Fibroblast of skin of abdomen (primary cell): ENCODE data around the gene WIPF1.

Source experiments
- DNase-seq: peaks from one replicate; pipeline ENCODE4 v3.0.0-alpha.2; 2013

WIPF1 gene

DNA sequence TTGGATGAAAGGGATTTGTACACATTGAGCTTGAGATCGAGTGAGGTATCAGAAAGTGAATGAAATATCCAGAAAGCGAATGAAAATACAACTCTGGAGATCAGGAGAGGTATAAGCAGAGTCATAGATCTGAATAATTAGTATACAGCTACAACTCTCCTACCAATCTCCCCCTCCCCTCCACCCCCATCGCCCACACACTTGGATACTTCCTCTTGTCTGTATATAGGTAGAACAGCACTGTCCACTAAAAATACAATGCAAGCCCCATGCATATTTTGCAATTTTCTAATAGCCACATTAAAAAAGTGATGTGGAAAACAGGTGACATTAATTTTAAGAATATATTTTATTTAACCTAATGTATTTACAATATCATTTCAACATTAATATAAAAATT lies 23.7 kb upstream of the WIPF1 start:
- no peak for DNase-seq

DNA sequence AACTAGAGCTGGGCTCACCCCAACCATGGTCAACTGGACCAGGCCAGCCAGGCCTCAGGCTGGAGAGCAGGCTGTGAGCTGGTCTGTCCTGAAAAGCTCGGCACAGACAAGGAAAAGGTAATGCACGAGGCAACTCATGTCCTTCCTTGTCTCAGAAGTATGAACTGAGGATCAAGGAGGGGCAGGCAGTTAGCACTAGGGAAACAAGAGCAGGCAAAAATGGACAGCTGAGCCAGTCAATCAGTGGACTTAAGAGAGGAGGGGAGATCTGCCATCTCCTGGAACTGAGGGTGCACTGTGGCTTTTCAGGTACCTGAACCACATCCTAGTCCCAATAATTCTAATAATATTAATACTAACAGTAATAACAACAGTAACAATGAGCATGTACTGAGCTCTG lies 20.6 kb upstream of the WIPF1 start:
- DNase-seq, result no peak

DNA sequence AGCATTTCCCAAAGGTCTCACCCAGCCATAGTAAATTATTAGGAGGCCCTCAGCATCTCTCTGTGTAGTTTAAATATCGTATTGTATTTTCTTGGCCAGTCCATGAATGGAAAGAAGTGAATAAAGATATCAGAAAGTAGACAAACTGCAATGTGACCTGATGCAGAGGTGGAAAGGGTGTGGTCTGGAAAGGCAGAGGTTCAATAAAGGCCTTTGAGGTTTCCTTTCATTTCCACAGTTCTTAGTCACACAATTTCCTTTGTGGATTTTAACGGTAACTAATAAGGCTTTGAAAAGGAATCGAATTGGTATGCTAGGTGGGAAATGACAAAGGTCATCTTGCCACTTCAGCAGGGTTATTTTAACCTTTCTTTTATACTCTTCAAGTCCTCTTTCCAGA lies 20.1 kb upstream of the WIPF1 start:
- DNase-seq, result no peak

DNA sequence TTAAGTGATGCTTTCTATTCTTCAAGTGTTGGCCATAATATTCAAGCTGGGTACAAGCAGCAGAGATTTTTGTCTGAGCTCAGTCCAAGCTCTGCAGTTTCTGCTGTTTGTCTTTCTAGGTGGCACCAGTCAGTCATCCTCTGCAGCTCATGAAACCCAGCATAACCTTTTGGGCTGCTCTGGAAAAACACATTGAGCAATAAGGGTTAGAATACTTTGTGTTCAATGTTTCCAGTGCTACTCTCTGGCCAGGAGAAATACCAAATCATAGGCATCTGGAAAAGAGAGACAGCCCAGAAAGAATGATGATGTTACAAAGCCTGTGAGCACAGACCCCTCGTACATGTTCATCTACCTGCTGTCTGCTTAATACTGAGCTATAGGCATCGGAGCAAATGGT lies 19.5 kb upstream of the WIPF1 start:
- no peak for DNase-seq

DNA sequence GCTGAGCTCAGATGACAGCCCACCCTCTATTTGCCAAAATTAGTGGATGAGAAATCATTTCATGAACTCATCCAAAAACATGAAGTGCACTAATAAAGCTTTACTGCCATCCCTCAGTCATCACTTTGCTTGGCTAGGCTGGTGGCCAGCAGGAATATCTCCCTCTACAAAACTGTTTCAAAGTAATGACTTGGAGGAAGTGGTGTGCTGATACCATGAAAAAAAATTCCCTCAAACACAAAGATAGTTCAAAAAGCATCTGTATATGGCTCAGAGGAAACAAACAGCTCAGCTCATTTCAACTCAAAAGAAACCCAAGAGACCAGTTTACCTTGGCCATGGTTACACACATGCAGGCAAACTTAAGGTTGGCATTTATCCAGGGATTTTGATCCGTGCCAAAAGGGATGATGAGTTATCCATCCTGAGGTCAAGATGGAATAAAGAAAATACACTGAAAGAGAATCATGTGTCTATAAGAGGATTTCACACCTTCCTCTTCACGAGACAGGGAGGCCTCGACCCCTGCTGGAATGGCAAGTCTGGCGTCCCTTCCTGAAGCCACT lies 18.4 kb upstream of the WIPF1 start:
- DNase-seq, result peak; percentile 77

DNA sequence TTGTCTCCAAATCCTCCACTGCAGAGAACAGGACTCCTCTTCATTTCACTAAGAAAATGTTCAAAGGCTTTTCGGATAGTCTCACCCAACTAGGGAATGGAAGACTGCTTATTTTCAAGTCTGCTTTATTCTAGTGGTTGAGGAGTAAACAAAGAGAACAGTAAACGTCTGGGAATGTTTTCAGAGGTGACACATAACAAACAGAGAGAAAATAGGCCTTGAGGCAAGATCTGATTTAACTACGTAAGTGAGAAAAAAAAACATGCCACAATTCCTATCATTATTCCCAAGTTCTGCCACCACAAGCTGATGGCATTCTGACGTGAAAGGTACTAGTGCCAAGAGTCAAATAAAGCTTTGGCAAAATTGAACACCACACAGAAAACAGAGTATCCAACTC lies 16.7 kb upstream of the WIPF1 start:
- DNase-seq, result peak; percentile 57

DNA sequence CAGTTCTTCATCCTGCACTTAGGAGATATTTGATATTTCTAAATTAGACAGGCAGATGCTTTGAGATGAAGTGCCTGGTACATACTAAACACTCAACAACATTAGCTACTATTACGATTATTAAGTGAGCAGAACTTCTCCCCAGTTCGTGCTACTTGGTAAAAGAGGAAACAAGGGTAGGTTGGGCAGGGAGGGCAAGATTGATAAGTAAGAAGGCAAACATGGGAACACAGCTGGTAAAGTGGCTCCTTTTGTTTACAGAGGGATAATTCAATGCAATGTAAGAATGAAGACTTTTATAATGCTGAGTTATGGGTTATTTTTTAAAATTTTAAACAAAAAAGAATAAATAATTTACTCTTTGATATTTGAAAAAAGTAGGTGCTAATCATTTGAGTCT lies 15.9 kb upstream of the WIPF1 start:
- no peak for DNase-seq

DNA sequence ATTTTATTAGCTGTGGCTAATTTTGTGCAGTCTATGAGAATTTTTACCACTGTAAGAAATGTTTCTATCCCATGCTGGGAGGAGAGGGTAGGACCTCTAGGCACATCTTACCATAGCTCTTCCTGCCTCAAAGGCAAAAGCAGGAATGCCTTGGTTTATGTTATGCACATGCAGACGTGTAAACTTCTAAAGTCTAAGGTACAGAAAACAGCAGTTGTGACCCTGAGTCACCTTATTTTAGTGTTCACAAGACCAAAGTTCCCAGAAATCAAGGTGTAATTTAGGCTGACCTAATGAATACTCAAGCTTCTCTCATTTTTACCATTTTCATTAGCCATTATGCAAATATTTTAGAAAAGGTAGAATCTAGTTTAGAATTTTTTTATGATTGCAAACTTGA lies 15.4 kb upstream of the WIPF1 start:
- DNase-seq, result no peak

DNA sequence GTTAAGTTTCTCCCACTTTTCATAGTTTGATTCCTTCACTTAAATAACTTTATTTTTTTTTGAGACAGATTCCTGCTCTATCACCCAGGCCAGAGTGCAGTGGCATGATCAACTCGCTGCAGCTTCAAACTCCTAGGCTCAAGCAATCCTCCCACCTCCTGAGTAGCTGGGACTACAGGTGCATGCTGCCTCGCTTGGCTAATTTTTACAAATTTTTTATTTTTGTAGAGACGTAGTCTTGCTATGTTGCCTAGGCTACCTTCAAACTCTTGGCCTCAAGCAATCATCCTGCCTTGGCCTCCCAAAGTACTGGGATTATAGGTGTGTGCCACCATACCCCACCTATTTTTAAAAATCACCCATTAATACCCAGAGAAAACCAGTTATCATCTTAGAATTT lies 14.2 kb upstream of the WIPF1 start:
- DNase-seq, result no peak

DNA sequence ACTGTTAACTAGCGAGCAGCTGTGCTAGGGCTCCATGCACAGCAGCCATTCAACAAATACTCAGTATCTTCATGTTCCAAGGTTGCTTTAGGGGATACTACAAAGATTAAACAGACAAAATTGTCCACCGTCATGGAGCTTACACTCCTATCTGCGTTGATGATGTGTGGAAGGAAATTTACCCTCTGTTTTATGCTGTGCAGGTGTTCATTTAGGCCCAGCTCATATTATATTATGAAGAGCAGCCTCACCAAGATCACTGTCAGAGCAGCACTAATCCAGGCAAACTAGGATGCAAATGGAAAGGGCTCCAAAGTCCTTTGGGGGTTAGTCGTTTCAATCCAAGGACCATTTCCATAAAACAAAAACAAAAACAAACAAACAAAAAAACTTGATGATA lies 13.4 kb upstream of the WIPF1 start:
- DNase-seq, result no peak

DNA sequence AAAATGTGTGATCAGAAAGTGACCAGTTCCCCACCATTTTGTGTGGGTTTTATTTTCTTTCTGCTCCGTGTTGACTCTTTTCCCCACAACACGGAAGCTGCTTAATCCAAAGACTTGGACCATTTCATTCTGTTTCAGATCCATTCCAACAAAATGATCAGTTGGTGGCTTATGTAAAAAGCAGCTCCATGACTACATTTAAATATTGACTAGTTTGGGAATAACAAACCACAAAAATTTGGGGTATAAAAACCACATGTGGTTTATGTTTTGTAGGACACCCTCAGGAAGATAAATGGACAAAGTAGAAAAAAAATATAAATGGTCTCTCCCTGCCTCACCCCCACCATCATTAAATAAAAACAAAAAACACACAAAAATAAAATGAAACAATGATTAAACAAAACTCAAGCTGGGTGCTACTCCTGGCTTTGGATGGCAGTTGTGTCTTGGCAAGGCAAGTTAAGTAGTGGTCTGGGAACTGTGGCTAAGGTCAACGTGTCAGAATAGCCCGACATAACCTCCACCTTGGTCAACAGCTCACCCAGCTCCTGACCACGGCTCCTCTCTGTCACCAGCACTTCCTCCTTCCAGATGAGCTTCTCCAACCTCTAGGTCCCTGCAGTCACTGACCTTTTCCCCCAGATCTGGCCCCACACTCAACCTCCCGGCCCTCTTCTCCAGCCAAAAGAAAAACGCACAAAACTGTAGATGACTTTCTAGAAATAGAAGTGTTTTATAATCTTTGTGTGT lies 12.8 kb upstream of the WIPF1 start:
- peak; percentile 65 for DNase-seq

DNA sequence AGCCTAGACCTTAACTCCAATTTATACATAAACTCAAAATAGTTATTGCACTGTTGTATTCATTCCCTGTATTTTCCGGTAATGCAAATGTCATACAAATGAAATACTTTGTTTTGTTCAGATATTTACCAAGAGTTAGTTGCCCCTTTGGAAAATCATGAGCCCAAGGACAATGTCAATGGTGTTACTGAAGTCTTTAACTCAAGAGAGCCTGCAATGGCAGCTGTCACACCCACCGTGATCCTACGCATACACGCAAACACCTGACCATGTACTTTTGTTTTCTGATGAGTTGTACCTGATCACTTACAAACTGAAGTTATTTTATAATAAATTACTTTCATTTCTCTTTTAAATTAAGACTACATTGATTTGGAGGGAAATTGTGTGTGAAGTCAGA lies 11.7 kb upstream of the WIPF1 start:
- no peak for DNase-seq

DNA sequence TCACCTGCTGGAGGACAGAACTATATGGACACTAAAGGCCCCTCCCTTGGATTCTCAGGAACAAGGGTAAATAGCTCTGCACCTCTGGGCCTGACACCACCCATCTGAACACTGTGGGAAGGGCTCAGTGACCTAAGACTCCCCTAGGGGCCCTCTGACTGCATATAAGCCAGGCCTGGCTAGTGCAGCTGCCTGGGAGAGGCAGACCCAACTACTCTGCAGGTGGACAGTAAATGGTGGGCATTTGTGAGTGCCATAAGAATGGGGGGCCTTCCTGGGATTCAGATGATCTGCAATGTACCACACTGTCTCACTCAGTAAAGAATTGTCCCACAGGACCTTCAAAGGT lies 11.2 kb upstream of the WIPF1 start:
- DNase-seq, result no peak

DNA sequence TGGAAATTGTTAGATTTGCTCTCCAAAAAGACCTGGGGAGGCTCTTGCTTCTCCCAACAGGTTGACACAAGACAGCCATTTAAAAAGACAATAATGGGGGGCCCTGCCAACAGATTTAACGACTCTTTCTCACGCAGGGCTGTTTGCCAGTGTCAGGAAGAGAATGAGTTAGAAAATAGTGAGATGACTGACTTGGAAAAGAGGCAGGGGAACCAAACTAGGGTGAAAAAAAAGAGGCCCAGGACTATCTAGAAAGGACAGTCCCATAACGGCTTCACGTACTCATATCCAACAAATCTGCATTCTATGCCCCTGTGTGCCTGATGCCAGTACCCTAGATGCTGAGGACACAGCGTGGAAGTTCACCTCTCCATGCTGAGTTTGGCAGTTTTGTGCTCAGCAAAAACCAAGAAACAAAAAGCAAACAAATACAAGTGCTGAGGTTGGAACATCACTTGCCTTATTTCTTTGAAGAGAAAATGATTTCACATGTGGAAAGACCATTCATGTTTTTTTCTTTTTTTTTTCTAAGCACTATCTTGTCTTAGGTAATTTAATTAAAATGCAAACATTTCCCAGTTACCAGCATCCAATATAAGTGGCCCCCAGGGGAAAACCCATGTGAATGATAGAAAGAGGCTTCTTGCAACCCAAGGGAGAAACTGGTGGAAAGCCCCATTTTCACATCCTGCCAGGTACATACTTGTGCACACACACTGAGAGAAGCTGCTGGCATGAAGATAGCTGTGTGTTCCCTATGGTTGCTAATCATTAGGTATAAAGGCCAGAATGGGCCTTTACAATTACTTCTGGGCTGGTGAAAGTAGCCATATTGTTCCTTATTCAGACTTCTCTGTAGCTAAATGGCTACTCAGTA lies 10.6 kb upstream of the WIPF1 start:
- DNase-seq, result no peak

DNA sequence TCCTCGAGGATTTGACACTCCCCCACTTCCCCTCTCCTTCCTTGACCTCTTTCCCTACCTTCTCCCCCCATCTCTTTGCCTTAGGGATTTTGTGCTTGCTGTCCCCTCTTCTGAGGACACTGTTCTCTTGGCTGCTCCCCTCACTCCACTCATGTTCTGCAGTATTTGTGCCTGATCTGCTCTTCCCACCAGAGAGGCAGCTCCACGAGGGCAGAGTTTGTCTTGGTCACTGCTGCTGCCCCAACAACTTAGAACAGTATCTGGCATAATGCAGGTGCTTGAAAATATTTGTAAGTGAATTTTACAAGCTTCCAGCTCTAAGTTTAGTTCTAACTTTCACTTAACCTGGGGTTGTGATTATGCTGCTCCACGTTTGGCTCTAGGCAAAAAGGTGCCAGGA lies 10.0 kb upstream of the WIPF1 start:
- no peak for DNase-seq

DNA sequence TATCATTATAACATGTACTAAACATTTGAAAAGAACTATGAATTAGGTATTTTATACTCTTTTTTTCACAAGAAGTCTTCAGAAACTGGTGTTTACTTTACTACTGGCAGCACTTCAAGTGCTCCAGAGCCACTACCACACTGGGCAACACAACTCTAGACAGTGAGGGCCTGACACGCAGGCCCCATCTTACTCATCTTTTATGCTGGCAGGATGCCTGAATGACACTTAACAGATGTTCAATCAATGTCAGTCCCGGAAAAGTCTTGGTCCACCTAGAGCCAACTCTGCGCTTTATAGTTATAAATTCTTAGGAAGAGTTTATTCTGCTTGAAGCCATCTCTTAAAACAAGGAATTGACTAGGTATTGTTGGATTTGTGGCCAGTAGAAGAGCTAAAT lies 8.7 kb upstream of the WIPF1 start:
- DNase-seq, result peak; percentile 94

DNA sequence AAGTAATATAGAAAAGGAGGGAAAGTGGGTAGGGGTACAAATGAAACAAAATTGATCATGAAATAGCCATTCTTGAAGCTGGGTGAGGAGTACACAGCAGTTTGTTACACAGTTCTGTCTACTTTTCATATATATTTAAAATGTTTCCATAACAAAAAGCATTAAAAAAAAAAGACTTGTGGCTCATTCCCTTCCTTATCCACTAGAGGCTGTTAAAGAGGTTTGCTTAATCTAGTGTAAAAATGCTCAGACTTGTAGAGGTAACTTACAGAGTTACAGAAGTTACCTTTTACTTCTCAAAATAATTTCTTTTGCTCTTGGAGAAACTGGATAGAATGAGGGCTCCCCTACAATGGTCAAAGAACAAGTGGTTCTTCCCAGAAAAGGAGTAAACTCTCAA lies 8.1 kb upstream of the WIPF1 start:
- peak; percentile 42 for DNase-seq

DNA sequence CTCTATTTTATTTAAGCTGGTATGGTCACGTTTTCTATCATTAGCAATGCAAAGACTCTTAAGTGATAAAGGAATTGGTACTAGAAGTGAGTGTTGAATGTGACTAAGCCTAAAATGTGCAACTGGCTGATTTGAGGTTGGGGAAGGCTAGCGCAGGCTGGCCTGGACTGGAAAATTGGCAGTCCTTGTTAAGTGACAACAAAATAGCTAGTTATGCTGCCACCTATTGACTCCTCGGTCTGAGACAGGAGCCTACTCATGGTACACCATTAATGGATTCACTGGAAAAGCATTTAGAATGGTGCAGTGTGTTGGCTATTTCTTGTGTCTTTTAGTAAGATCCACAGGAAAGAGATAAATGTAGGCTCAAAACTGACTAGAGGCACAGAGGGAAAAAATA lies 5.7 kb upstream of the WIPF1 start:
- DNase-seq, result peak; percentile 57

DNA sequence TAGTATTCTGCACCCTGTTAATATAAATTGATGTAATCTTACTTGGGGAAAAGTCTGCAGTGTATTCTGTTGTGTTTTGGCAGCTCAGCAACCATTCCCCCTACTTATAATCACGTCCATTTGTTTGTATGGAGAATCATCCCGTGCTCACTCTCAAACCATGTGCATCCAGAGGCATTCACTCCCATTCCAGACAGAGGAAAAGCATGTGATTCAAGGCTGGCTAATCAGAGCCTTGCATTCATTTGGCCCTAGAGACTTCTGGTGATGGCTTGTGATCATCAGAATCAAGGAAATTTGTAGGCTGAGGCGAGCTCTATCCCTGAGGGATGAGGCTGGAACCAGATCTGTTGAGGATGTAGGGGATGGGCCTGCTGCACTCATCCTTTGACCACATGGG lies 5.1 kb upstream of the WIPF1 start:
- DNase-seq, result no peak

DNA sequence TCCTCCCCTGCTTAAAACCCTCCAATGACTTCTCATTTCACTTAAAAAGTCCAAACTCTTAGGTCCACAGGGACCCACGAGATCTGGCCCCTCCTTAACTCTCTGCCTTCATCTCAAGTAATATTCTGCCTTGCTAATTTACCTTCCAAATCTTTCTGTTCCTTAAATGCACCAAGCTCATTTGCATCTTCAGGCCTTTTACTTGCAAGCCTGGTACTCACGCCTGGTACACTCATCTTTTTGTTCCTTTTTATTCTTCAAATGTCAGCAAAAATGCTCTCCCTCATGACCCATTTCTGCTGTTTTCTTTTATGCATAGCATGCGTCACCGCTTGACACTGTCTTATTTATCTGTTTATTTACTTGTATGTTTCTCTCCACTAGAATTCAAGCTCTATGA lies 2.7 kb upstream of the WIPF1 start:
- DNase-seq, result no peak

DNA sequence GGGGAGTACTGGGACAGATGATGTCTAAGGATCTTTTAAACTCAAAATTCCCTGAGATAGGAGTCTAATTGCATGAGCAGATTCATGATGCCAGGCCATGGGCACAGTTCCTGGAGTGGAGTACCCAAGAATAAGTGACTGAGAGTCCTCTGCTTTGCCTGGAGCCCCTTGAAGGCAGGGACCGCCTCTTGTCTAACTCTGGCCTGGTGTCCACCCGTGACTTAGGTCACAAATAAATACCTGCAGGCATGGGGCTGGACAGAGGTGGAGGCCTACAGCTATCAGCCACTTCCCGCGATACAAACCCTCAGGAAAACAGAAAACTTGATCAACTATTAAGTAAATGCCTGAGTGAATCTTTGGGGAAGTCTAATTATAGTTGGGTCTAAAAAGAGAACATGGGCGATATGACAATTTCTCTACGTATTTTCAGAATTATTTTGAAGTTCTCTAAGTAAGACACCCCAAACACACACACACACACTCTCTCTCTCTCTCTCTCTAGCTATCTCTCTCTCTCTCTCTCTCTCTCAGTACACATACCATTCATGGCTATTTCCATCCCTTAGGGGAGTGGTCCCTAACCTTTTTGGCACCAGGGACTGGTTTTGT lies 1.8 kb upstream of the WIPF1 start:
- no peak for DNase-seq

DNA sequence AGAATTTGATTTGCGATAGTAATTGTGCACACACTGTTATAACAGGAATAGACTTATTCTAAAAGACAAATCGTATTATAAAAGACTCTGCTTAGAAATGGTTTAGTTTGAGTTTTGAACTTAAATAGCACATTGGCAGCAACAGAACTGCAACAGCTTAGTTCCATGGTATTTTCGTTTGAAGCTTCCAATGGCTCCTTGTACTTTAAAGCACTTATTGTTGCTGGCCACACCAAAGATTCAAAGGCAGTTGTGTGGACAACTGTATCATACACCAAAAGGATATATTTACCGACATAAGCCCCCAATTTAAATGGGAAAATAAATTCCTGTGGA lies 627 bp downstream of the WIPF1 start:
- DNase-seq, result no peak

DNA sequence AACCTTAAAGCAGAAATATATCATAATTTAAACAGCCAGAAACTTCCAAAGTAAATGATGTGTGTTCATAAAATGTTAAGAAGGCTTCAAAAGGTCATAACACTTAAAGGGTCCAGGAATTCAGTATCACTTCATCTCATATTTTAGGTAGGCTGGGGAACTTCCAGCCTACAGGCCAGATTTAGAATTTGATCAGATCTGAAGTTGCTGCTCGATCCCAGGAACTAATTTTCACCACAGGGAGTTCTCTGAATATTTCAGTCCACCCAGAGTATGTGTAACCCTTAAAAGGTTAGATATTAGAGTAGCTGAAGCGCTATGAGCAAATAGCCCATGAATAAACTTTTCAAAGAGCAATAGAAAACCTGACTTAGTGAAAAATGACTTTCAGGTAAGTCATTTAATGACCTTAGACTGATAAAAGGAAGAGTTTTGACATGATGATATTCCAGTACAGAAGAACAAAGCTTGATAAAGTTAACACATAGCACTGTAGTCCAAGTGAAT lies 1.7 kb downstream of the WIPF1 start:
- peak; percentile 52 for DNase-seq
